GM11168 (cell line): ENCODE results near the gene CAPS.

ENCODE experiments used
- in situ Hi-C: fragments of 300-500 bp; cut with MboI; formaldehyde crosslinking; loops from one replicate; pipeline ENCODE4 v1.12.0; 2022; ENCODE audit warnings: low sequenced_read_pairs; ENCODE audit not compliant: unreplicated experiment

The CAPS gene

GRCh38 chr19:5932609-5933262 lies 18.7 kb downstream of the CAPS start:
- in situ Hi-C loops = no loop called here

GRCh38 chr19:5933391-5934068 lies 19.5 kb downstream of the CAPS start:
- in situ Hi-C loops = no loop called here

- in situ Hi-C loops = no loop called here
Measured at GRCh38 chr19:5934069-5934401, 20.0 kb downstream of the CAPS start.

GRCh38 chr19:5934774-5935472 lies 20.9 kb downstream of the CAPS start:
- in situ Hi-C loops = no loop called here

GRCh38 chr19:5935473-5936291 lies 21.6 kb downstream of the CAPS start:
- in situ Hi-C loops = no loop called here

GRCh38 chr19:5936292-5936592 lies 22.2 kb downstream of the CAPS start:
- in situ Hi-C loops = no loop called here

- in situ Hi-C loops = no loop called here
Measured at GRCh38 chr19:5937550-5937949, 23.5 kb downstream of the CAPS start.

- in situ Hi-C loops = no loop called here
Measured at GRCh38 chr19:5940260-5941208, 26.5 kb downstream of the CAPS start.

- in situ Hi-C loops = no loop called here
Measured at GRCh38 chr19:5941673-5942072, 27.6 kb downstream of the CAPS start.

- in situ Hi-C loops = no loop called here
Measured at GRCh38 chr19:5943045-5943444, 29.0 kb downstream of the CAPS start.

GRCh38 chr19:5943623-5944022 lies 29.6 kb downstream of the CAPS start:
- in situ Hi-C loops = no loop called here

- in situ Hi-C loops = no loop called here
Measured at GRCh38 chr19:5947435-5947834, 33.4 kb downstream of the CAPS start.

- in situ Hi-C loops = no loop called here
Measured at GRCh38 chr19:5948752-5949564, 34.9 kb downstream of the CAPS start.

- in situ Hi-C loops = no loop called here
Measured at GRCh38 chr19:5949792-5950305, 35.8 kb downstream of the CAPS start.

- in situ Hi-C loops = no loop called here
Measured at GRCh38 chr19:5950741-5951140, 36.7 kb downstream of the CAPS start.

- in situ Hi-C loops = no loop called here
Measured at GRCh38 chr19:5951338-5951861, 37.3 kb downstream of the CAPS start.

- in situ Hi-C loops = no loop called here
Measured at GRCh38 chr19:5952193-5953029, 38.4 kb downstream of the CAPS start.
